ENCODE measurements around the gene DHX16.

DHX16 gene

DNA sequence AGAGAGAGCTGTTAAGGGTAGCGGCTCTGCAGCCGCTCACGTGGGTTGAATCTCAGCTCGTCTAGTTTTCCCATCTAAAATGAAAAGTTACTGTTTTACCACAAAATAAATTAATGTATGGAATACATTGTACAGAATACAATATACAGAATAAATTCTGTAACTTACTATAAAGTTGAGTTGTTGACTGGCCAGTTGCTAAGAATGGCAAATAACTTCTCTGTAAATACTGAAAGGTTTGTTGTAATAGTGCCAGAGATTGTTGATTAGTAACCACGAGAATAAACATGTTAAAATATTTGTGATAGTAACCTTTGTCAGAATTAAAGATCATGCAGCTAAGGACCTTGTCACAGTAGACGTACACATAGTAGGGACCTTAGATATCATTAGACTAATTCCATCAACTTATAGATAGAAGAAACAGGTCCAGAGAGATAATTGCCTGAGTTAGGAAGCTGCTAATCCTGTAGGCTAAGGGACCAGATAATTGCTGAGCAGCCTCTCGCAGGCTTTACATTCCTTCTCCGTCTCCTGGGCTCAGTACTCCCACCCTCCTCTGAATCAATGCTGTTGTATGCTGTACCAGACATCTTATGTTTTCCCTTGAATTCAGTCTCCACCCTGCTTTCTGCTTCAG is 18.5 kb upstream of the DHX16 start:
- DNase-seq, result no peak

DNA sequence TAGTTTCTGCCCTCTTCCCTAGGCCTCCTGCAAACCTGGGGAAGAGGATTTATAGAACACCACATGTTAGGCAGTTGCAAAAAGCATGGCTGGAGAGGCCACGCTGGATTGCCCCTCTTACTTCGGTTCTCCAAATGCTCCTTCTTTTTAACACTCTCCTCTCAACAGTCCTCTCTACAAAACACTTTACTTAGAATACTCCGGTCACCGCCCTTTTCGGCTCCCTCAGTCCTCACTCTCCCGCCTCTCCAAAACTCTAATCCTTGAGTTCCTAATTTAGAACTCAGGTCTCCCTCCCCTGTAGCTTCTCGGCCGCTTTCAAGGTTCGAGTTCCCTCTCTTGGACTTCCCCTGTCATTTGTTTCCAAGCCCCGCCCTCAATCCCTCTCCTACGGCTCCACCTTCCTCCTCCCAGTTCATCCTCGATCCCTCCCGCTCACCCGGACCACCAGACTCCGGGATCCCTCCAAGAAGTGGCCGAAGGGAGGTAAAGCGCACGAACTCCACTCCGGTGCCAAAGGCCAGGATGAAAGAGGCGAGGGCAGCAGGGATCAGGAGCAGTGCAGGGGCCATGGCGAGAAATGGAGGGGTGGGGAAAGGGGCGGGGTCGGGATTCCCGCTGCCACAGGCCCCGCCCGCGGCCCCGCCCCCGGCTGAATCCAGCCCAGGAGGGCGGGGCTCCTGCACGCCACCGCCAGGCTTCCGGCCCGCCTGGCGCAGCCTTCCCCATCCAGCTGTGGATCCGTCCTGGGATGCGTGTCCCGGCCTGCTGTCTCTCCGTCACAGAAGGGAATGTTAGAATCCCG is 17.8 kb upstream of the DHX16 start, which contains the start of gene NRM:
Gene NRM, minus strand, starts transcription at position 582 of the 805 bp plus-strand sequence. Its CDS starts 10 bp downstream, at position 572.
- DNase-seq, result peak; percentile 91

DNA sequence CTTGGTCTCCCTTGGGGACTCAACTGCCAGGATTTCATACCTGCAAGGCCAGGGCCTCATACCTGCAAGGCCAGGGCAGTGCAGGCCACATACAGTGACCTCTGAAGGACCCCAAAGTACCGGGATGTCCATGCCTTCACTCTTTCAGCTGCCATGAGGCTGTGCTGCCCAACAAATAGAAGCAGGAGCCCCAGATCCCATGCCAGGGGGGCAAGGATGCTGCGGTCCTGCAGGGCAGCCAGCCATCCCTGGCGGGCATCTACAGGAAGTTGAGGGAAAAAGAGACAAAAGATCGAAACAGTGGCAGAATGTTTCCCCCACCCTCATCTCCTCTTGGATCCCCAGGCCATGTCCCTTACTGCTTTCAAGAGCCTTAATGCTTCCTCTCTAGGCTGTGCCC is 17.2 kb upstream of the DHX16 start:
- DNase-seq, result no peak

GRCh38 chr6:30689022-30689865 is 16.4 kb upstream of the DHX16 start:
- DNase-seq, result no peak

- DNase-seq, result peak; percentile 32
Measured at GRCh38 chr6:30688569-30688968, 15.8 kb upstream of the DHX16 start.

DNA sequence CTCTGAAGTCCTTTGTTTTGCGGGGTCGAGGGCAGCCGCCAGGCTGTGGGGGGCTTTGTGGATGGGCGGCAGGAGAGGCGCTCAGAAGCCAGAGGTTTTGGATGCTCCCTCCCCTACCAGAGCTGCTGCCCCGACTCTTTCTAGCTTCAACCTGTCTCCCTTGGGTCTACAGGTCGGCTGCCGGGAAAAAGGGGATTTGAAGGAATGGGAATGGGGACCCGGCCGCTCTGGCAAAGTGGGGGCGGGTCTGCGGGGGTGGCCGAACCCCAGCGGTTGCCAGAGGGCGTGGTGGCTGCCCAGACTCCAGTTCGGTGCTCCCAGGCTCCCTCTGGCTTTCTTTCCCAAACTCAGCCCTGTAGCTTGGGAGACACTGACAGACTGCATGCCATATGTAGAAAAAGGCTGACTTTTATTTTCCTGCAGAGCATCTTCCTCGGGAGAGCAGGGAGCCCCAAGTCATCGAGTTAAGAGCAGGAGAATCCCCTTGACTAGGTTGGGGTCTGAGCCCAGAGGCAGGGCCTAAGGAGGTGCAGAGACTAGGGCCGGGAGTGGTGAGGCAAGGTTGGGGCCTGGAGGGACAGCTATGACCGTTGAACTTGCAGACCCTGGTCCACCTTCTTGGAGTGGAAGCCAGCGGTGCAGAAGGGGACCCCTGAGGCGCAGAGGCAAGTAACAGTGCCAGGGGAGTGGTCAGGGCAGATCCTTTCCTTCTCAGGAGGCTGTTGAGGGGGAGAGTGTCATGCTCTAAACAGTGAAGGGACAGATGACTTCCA is 15.0 kb upstream of the DHX16 start:
- DNase-seq, result no peak

GRCh38 chr6:30686908-30687658 is 14.3 kb upstream of the DHX16 start:
- DNase-seq, result peak; percentile 81

- peak; percentile 88 for DNase-seq
Measured at GRCh38 chr6:30686009-30686907, 13.5 kb upstream of the DHX16 start, which contains the start of gene PPP1R18. PPP1R18 (minus strand) TSS chr6:30686645; CDS start chr6:30686018, 627 bp downstream.

- DNase-seq, result peak; percentile 52
Measured at GRCh38 chr6:30685157-30686008, 12.6 kb upstream of the DHX16 start.

DNA sequence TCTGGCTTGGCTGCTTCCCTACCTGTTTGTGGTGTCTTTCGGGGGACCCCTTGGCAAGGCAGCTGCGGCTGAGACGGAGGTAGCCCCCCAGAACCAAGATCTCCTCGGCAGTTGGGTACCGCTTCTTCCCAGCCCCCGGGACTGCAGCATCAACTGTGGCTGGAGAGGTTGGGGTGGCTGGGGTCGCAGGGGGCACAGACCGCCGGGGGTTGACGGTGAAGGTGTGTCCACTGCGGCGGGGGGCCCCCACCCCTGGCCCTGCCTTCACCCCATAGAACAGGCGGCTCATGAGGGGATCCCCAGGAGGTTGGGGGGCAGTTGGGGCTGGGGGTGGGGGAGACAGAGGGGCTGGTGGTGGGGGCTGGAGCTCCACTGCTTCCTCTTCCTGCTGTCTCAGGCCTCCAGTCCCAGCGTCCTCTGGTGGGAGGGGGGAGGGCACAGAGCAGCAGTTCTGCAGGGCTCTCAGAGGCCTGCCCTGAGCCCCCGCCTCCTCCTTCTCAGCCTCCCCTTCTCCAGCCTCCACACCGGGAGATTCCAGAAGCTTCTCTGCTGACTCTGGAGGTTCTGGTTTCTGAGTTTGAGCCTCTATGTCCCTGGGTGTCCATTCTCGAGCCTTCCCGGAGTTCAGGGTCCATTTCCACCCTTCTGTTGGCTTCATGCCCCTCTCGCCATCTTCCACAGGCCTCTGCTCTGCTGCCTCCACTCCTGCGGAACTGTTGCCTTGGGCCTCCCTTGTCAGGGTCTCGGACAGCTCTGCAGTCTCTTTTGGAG is 11.8 kb upstream of the DHX16 start:
- peak; percentile 75 for DNase-seq

DNA sequence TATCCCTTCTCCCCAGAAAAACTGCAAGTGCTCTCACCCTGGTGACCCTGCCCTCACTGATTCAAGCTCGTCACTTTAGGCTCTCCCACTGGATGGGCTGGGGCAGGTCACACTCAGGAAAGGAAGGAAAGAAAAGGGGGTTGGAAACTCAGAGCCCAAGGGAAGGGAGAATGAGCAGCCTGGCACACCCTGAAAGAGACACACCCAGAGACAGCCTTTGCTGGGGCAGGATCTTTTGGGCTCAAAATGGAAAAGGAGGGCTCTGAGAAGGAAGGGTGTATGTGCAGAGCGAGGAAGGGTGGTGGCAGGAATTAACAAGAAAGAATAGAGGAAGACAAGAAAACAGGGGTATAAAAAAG is 11.2 kb upstream of the DHX16 start:
- no peak for DNase-seq

DNA sequence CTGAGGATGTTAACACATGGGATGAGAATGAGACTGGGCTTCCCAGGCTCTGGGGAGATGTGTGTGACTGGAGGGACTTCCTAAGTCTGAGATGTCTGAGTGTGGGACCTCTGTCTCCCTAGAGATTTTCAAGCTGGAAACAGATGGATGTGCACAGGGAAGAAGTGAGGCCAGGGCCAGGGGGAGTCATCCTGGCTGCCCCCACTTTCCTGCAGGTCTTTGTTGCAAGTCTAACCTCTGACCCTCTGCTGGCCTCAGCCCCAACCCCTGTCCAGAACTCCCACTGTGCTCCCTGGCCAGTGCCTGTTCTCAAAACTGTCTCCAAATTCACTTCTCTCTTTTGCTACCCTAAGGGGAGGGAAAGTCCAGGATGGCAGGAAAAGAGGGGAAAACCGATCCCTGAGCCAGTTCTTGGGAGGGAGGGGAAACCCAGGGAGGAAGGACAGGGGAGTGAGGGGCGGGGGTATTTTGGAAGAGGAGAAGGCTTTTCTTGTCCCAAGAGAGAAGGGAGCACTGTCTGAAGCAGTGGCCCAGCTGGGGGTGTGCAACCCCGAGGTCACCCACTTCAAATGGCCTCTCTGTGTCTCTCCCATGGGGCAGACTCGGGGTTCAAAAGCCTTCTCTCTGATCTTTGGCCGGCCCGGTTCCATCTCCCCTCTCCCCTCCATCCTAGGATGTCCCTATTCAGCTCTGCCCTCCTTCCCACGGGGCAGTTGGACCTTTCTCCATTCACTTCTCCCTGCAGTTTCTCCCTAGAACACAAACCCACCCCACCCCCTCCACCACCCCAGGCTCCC is 10.6 kb upstream of the DHX16 start:
- DNase-seq, result no peak

DNA sequence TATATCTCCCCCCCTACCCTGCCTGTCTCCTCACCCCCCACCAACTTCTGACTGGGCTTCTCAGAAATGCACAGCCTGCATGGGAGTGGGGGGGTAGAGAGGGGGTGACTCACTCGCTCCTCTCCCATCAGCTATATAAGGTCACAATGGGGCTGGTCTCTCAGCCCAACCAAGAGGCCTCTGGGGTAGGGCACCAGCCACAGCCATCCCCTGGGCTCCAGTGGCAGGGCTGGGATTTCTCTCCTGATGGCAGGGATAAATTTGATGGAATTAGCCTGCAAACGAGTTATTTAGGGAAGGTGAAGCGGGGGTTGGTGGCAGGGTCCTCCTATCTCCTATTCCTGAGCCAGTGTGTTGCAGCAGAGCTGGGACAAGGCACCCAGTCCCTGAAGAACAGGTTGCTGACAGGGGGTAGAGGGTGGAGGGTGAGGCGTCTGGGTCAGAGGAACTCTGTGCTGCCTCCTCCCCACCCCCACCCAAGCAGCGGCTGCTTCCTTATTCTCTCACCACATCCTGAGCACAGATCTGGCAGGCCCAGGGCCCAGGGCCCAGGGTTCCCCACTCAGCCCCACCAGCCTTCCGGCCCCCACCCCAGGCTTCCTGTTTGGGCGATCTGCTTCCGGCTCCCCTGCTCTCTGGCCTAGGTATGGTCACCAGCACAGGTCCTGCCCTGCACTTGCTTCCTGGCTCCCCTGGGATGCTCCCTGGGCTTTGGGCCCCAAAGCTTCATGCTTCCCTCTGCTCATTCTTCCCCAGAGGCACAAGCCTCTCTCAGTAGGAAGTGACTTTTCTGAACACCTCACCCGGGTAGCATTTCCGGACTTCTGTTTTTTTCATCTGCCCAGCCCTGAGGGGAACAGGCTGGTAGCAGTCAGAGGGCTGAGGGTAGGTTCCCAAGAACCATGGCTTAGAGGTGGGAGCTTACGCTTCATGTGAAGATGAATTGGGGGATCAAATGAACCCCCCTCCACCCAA is 9.6 kb upstream of the DHX16 start:
- DNase-seq, result peak; percentile 92

- no peak for DNase-seq
Measured at GRCh38 chr6:30681766-30682142, 8.9 kb upstream of the DHX16 start.

GRCh38 chr6:30679765-30680535 is 7.1 kb upstream of the DHX16 start:
- DNase-seq, result no peak
